Activated CD4-positive, alpha-beta T cell treated with anti-CD3 and anti-CD28 coated beads, Interleukin-10, Interleukin-2, amounts not matched to agents 100 ng/mL and 50 ng/mL, durations not matched to agents 16 hours and 8 hours (primary cell): ENCODE data around the gene CREB1.
"Not testable (repeated sequence)": the region's sequence is repeated elsewhere in the genome, so short reads cannot be mapped to it uniquely, and the experiment has no call there.

ENCODE experiments used
- DNase-seq: peaks from one replicate; pipeline ENCODE4 v3.0.0-alpha.2; 2020

CREB1 gene

DNA sequence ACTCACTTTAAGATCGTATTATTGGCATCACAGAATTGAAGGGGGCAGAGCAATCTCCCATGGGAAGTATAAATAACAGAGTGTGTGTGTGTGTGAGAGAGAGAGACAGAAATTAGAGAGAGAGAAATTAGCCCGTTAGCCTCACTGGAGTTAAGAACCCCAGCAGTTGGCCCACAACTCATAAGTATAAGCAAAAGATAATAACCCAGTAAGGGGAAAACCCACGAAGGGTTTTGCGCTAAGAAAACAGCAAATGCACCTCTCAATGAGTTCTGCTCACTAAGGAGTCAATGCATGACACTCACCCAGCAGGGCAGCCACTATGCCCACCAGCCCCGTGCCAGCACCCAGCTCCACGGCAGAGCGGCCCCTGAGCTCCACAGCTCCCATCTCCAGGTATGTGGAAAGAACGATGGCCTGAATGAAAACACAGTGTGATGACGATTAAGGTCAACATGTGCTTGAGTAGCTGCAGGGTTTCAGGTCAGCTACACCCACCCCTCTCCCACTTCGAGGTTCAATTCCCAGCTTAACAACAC lies 91.8 kb downstream of the CREB1 start:
- DNase-seq: peak; percentile 24

DNA sequence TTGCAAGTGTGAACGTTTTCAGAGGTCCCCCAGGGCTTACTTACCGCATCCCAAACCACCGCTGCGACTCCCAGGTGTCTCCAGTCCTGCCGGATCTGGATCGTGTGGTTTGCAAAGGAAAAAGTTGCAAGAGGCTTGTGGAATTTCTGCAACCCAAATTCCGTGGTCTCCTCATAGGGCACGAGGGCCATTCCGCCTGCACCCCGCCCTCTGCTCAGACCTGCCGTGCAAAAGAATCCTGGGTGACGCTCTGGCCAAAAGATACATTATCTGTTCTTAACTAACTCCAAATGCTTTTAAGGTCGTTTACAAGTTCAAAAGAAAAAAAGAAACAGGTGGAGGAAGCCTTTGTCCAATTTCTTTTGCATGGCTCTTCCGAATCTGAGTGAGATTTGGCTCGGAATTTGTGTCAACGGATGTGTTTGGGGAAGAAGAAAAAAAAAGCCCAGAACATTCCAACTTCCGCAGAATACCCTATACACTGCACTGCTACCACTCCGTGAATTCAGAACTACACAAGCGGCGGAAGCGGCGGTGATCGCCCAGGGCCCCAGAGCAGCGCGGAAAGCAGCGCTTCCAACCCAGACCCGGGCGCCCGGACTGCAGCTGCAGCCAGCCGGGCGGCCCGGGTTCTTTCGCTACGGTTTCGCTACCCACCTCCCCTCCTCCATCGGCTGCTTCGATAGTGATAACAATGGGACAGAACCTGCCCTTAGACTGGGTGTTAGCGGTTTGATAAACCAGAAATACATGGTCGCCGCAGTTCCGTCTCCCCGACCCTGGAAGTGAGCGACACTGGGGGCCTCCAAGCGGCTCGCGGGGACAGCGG lies 94.6 kb downstream of the CREB1 start:
- peak; percentile 82 for DNase-seq

GRCh38 chr2:207625014-207625907 lies 95.5 kb downstream of the CREB1 start, which contains the start of gene METTL21A:
Gene METTL21A (minus strand): TSS chr2:207625394. CDS start chr2:207624375, 1,019 bp downstream.
- DNase-seq: peak; percentile 97

DNA sequence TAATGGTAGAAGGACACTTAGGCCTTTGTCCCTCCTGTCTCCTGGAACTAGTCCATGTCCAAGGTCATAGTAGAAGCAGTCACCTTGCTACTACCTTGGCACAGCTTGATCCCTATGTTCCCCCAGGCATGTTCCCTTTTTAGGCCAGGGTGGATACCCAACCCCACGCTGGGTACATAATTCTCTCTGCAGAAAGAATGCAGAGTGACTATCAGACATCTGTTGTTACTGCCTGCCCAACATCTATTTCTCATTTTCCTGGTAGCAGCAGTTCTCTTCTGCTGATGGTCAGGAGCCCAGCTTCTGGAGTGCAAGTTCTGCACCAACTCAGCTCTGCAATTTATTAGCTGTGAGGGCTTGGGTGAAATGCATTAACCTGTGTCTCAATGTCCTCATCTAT lies 99.8 kb downstream of the CREB1 start:
- DNase-seq: no peak

GRCh38 chr2:207630491-207630890 lies 100.7 kb downstream of the CREB1 start:
- DNase-seq: no peak

DNA sequence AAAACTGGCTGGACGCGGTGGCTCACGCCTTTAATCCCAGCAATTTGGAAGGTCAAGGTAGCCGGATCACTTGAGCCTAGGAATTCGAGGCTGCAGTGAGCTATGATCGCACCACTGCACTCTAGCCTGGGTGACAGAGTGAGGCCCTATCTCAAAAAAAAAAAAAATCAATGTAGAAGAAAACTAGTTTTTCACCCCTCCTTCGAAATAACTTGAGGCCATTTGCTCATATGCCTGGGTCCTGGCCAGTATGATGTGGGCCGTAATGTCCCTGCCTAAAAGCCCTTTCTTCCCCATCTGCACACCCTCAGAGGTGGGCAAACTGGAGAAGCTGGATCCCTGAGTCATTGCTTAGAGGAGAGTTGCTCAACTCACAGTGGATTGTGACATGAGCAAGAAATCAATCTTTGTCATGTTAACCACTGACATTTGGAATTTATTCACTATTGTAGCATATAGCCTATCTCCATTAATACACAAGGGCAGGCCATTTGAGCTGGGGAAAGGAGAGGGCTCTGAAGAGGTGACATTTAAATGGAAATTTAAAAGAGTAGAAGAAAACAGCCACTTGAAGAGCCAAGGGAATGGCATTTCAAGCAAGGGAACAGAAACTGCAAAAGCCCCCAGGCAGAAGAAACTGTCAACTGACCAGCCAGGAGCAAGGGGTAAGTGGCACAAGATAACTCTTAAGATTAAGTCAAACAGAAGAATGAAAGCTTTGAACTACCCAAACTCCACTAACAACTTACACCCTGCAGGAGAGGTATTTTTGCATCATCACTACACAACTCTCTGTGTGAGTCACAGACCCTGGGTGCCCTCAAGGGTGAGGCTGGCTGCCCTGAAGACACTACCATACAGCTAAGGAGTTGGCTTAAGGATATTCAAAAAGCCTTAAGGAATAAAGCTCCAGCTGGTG lies 103.1 kb downstream of the CREB1 start:
- DNase-seq: peak; percentile 46

DNA sequence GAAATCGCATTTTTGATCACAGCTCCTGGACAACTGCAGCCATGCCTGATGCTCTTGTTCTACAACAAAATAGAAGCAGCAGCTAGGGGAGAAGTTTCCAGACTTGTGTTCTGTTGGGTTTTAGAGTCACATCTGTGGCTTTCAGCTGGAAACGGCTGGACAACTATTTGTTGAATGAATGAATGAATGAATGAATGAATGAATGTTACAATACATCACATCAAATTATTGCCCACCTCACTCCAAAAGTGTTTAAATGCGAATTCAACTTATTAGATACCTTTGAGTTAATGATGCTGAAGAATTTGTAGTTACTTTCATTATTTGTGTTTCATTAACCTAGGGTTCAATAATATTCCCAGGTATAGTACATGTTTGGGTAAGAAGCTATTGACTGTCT lies 103.9 kb downstream of the CREB1 start:
- DNase-seq: no peak

DNA sequence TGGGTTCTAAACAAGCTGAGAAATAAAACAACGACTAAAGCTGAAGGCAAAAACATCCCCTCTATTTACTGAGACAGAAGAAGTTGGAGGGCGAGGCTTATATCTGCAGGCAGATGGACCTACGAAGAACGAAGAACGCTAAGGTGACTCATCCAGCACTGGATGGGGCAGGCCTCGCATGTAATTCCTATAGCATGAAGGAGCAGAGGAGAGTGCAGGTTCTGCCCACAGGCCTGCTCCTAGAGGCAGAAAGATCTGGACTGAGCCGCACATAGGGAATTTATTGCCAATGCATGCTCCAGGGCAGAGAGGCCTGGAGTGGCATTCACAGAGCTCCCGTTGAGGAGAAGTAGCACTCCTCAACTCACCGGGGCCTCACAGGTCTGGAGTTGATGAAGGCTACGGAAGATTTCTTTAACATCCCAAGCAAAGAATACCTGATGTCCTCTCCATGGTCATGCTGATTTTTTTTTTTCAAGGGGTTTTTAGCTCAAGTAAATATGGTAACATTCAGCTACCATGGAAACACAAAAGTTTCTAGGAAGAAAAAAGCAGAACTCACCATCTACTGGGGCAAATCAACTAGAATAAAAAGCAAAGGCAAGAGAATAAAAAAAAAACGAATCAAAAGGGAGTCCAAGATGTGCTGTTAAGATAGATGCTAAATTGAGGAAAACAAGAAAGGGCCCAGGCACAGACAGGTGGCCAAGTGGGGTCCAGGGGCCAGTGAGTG lies 105.9 kb downstream of the CREB1 start:
- no peak for DNase-seq

DNA sequence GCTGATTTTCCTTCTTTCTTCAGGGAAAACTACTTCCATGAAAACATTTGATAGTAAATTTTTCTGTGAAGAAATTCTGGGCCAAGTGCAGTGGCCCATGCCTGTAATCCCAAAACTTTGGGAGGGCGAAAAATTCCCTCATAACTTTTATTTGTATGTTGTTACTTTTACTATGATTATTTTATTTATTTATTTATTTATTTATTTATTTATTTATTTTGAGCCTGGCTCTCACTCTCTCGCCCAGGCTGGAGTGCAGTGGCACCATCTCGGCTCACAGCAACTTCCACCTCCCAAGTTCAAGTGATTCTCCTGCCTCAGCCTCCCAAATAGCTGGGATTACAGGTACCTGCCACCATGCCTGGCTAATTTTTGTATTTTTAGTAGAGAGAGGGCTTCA lies 109.5 kb downstream of the CREB1 start:
- not testable (repeated sequence) for DNase-seq

DNA sequence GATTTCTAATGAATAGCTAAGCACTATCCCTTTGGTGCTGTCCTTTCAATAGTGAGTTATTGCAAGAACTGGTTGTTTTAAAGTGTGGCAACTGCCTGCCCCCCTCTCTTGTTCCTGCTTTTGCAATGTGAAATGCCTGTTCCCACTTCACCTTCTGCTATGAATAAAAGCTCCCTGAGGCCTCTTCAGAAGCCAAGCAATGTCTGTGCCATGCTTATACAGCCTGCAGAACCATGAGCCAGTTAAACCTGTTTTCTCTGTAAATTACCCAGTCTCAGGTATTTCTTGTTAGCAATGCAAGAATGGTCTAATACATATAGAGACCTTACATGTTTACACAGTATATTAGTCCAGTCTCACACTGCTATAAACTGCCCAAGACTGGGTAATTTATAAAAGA lies 110.4 kb downstream of the CREB1 start:
- no peak for DNase-seq

DNA sequence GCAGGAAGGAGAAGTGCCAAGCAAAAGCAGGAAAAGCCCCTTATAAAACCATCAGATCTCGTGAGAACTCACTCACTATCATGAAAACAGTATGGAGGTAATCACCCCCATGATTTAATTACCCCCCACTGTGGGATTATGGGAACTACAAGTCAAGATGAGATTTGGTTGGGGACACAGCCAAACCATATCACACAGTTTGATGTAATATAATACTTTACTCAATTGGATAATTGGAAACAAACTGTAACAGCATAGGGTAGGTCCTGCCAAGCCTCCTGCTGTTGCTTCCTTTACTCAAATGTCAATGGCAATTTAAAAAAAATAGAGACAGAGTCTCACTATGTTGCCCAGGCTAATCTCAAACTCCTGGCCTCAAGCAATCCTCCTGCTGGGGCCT lies 110.9 kb downstream of the CREB1 start:
- DNase-seq: no peak

DNA sequence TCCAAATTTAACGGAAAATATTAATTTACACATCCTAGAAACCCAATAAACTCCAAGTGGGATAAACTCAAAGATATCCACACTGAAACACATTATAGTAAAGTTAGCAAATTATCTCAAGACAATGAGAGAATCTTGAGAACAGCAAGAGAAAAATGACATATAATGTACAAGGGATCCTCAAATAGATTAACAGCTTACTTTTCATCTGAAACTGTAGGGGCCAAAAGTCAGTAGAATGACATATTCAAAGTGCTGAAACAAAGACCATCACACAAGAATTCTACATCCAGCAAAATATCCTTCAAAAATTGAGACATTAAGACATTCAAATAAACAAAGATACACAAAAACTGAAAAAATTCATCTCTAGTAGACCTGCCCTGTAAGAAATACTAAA lies 114.1 kb downstream of the CREB1 start:
- no peak for DNase-seq

DNA sequence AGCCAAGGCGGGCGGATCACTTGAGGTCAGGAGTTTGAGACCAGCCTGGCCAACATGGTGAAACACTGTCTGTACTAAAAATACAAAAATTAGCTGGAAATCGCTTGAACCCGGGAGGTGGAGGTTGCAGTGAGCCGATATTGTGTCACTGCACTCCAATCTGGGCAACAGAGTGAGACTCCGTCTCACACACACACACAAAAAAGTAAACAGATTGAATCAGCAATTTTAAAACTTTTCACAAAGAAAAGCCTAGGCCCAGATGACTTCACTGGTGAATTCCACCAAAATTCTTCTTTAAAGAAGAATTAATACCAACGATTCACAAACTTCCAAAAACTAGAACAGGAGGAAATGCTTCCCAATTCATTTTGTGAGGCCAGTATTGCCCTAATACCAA lies 116.8 kb downstream of the CREB1 start:
- DNase-seq: not testable (repeated sequence)
